22Rv1 (cell line): Measurements from ENCODE around the gene PUS10.

Experiments
- CTCF ChIP-seq: fragments of 450-650 bp; IDR thresholded peaks from 2 replicates; pipeline ENCODE4 v1.5.1; 2017; ENCODE audit warnings: mild to moderate bottlenecking
- ZFX ChIP-seq: fragments of 450-650 bp; IDR thresholded peaks from 2 replicates; pipeline ENCODE4 v1.6.1; 2017; ENCODE audit warnings: antibody characterized with exemption, borderline replicate concordance

GRCh38 chr2:61045226-61045625, 27.2 kb upstream of the PUS10 start:
- no peak for TF ChIP-seq CTCF
- TF ChIP-seq ZFX = no peak
